Natural killer cell (primary cell): ENCODE results near the gene GPC5. TPM values are rescaled to one million over a fixed set of nuclear protein-coding genes. Genes with fewer than 3 reads are reported as not detected.

ENCODE experiments used
- ATAC-seq, 3 donors: fragments of 150-1000 bp in 2 of 3; fragments of 200-7000 bp in 1 of 3; cut with Tn5 transposase; 1 replicate in 1 of 3; 2 replicates in 2 of 3; pipeline ENCODE4 v1.10.0; 2021; ENCODE audit warnings: mild to moderate bottlenecking in 2 of 3, moderate library complexity in 2 of 3
- DNase-seq, 2 donors: peaks; one replicate each; pipeline versions ENCODE4 v3.0.0 to v3.0.0-alpha.2; 2013 to 2021; ENCODE audit warnings: mixed read lengths in 1 of 2
- H3K27ac ChIP-seq: one replicate; pipeline ENCODE4 v1.5.1; 2013; ENCODE audit warnings: mild to moderate bottlenecking, low read length
- H3K27me3 ChIP-seq: one replicate; pipeline ENCODE4 v1.6.1; 2013; ENCODE audit warnings: low read length; ENCODE audit not compliant: control insufficient read depth, insufficient read depth
- H3K36me3 ChIP-seq: one replicate; pipeline ENCODE4 v1.6.1; 2013; ENCODE audit warnings: low read length; ENCODE audit not compliant: control insufficient read depth, insufficient read depth
- H3K4me1 ChIP-seq: one replicate; pipeline ENCODE4 v1.6.1; 2013; ENCODE audit warnings: low read length; ENCODE audit not compliant: control insufficient read depth, insufficient read depth
- H3K4me3 ChIP-seq: one replicate; pipeline ENCODE4 v1.5.1; 2013; ENCODE audit warnings: low read length
- H3K9me3 ChIP-seq: one replicate; pipeline ENCODE4 v1.6.1; 2013; ENCODE audit warnings: low read length; ENCODE audit not compliant: control insufficient read depth, insufficient read depth
- H3K27ac Mint-ChIP-seq, 2 donors: one replicate each; pipeline ENCODE4 v1.8.0; 2022; ENCODE audit warnings: mild to moderate bottlenecking in 2 of 2, mixed read lengths in 2 of 2, moderate library complexity in 1 of 2
- H3K27me3 Mint-ChIP-seq, 2 donors: one replicate each; pipeline ENCODE4 v1.8.0; 2022; ENCODE audit warnings: low read depth in 2 of 2, mixed read lengths in 2 of 2
- H3K36me3 Mint-ChIP-seq: one replicate; pipeline ENCODE4 v1.8.0; 2022; ENCODE audit warnings: mixed read lengths
- H3K4me1 Mint-ChIP-seq, 2 donors: one replicate each; pipeline ENCODE4 v1.8.0; 2022; ENCODE audit warnings: mixed read lengths in 2 of 2
- H3K4me3 Mint-ChIP-seq: one replicate; pipeline ENCODE4 v1.8.0; 2022; ENCODE audit warnings: mild to moderate bottlenecking, moderate library complexity, mixed read lengths
- H3K9me3 Mint-ChIP-seq, 2 donors: one replicate each; pipeline ENCODE4 v1.8.0; 2022; ENCODE audit warnings: mixed read lengths in 2 of 2
- CTCF ChIP-seq: fragments of 200-600 bp; IDR thresholded peaks from one replicate; pipeline ENCODE4 v1.8.0; 2022; ENCODE audit warnings: antibody characterized with exemption
- WGBS: methylation state at CpG from one replicate; pipeline ENCODE4 v1.1.7; 2013; ENCODE audit warnings: missing lambda C conversion rate; ENCODE audit not compliant: insufficient coverage; 5-methylcytosine and 5-hydroxymethylcytosine counted together
- intact Hi-C: fragments of 100-400 bp; cut with micrococcal nuclease; formaldehyde crosslinking; loops from one replicate; pipeline ENCODE4 v1.14.2; 2022
- total RNA-seq, 4 donors: library from RNA; stranded (reverse); fragments of 120-200 nt in 1 of 4; gene quantifications; one replicate each; pipeline versions ENCODE4 v1.2.3 to v1.2.4, GENCODE V29; 2013 to 2022

GPC5 gene
- total RNA-seq, 3 donors from 2014 or later (not counting 1 experiment from before 2014, with no cell fraction given): not detected

- H3K4me1 ChIP-seq: no peaks in the 10 kb centered on the region
- H3K9me3 Mint-ChIP-seq: peaks cover 23 to 26% of the 10 kb centered on the region in 2 donors
- 84% methylated on average over 1 of the region's 1 CpG for WGBS
- ATAC-seq: no peak
- no peaks in the 10 kb centered on the region for H3K27me3 ChIP-seq
- no peaks in the 10 kb centered on the region for H3K36me3 ChIP-seq
- no peaks in the 10 kb centered on the region for H3K9me3 ChIP-seq
- no peaks in the 10 kb centered on the region for H3K4me1 Mint-ChIP-seq
- H3K4me3 Mint-ChIP-seq: no peak overlapping the region
- no peaks in the 10 kb centered on the region for H3K27me3 Mint-ChIP-seq
- no peak overlapping the region for H3K27ac ChIP-seq
- intact Hi-C loops: no loop called here
- no peak overlapping the region for H3K27ac Mint-ChIP-seq
- TF ChIP-seq CTCF: no peak
- no peak for DNase-seq
- H3K4me3 ChIP-seq: no peak overlapping the region
- peaks cover 11% of the 10 kb centered on the region for H3K36me3 Mint-ChIP-seq
Measured at GRCh38 chr13:92355213-92355612, 956.8 kb downstream of the GPC5 start.

DNA sequence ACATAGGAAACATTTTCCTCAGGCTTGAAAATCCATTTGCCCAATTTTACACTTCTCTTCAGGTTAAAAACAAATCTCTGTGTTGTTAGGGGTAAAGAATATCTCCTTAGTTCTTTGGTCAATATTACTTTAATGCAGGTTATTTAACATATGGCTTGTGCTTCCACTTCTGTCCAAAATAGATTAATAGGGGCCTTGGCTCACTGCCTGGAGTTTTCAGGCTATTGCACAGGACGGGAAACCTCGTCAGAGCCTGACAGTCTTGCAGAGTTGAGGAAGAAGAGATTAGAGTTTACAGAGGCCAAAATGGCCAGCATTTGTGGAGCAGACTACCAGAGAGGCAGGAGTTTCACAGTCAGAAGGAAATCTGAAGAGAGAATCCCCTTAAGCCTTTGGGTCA lies 964.3 kb downstream of the GPC5 start:
- no peak for TF ChIP-seq CTCF
- Histone ChIP-seq H3K27ac (no peak overlapping the region), H3K36me3 (no peaks in the 10 kb centered on the region), H3K4me1 (no peaks in the 10 kb centered on the region), H3K4me3 (no peak overlapping the region), H3K9me3 (peaks cover under 1% of the 10 kb centered on the region), H3K27me3 (no peaks in the 10 kb centered on the region)
- H3K9me3 Mint-ChIP-seq: peaks cover 11 to 14% of the 10 kb centered on the region in 2 donors
- DNase-seq (no peak), ATAC-seq (no peak)
- 53% methylated on average over 2 of the region's 2 CpGs for WGBS
- no peaks in the 10 kb centered on the region for H3K4me1 Mint-ChIP-seq
- no peaks in the 10 kb centered on the region for H3K27me3 Mint-ChIP-seq
- no peak overlapping the region for H3K4me3 Mint-ChIP-seq
- H3K27ac Mint-ChIP-seq: no peak overlapping the region
- intact Hi-C loops: no loop called here
- H3K36me3 Mint-ChIP-seq: peaks cover under 1% of the 10 kb centered on the region

DNA sequence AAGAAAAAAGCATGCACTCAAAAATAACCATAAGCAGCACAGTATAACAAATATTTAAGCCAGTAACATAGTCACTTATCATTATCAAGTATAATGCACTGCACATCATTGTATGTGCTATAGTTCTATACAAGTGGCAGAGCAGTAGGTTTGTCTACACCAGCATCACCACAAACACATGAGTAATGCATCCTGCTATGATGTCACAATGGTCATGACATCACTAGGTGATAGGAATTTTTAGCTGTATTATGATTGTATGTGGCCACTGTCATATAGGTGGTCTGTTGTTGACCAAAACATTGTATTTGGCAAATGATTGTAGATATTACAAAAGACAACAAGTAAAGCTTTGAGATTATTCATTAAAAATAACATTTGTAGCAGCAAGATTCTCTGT lies 967.5 kb downstream of the GPC5 start:
- ATAC-seq: no peak
- peaks cover 5 to 10% of the 10 kb centered on the region in 2 donors for H3K9me3 Mint-ChIP-seq
- Histone ChIP-seq H3K27ac (no peak overlapping the region), H3K4me1 (no peaks in the 10 kb centered on the region), H3K9me3 (peaks cover 3% of the 10 kb centered on the region), H3K27me3 (no peaks in the 10 kb centered on the region), H3K4me3 (no peak overlapping the region), H3K36me3 (no peaks in the 10 kb centered on the region)
- no peak for TF ChIP-seq CTCF
- intact Hi-C loops: no loop called here
- DNase-seq: no peak
- no peaks in the 10 kb centered on the region for H3K36me3 Mint-ChIP-seq
- H3K27me3 Mint-ChIP-seq: no peaks in the 10 kb centered on the region
- no peak overlapping the region for H3K27ac Mint-ChIP-seq
- H3K4me3 Mint-ChIP-seq: no peak overlapping the region
- no peaks in the 10 kb centered on the region for H3K4me1 Mint-ChIP-seq

GRCh38 chr13:92377396-92377795 lies 979.0 kb downstream of the GPC5 start:
- H3K4me3 Mint-ChIP-seq: no peak overlapping the region
- no CpG with 5 or more reads among the region's 1 CpG for WGBS
- DNase-seq: no peak
- Histone ChIP-seq H3K9me3 (no peaks in the 10 kb centered on the region), H3K27me3 (no peaks in the 10 kb centered on the region), H3K27ac (no peak overlapping the region), H3K4me3 (no peak overlapping the region), H3K4me1 (no peaks in the 10 kb centered on the region), H3K36me3 (no peaks in the 10 kb centered on the region)
- H3K4me1 Mint-ChIP-seq: no peaks in the 10 kb centered on the region
- no peaks in the 10 kb centered on the region for H3K27me3 Mint-ChIP-seq
- no peak overlapping the region for H3K27ac Mint-ChIP-seq
- TF ChIP-seq CTCF: no peak
- ATAC-seq: no peak
- no peaks in the 10 kb centered on the region for H3K36me3 Mint-ChIP-seq
- H3K9me3 Mint-ChIP-seq: peaks cover 3 to 10% of the 10 kb centered on the region in 2 donors
- intact Hi-C loops: no loop called here
